ENCODE data around the gene HP1BP3.

GRCh38 chr1:20739225-20739624 lies 47.9 kb downstream of the HP1BP3 start:
- TF ChIP-seq, protein P1, sequence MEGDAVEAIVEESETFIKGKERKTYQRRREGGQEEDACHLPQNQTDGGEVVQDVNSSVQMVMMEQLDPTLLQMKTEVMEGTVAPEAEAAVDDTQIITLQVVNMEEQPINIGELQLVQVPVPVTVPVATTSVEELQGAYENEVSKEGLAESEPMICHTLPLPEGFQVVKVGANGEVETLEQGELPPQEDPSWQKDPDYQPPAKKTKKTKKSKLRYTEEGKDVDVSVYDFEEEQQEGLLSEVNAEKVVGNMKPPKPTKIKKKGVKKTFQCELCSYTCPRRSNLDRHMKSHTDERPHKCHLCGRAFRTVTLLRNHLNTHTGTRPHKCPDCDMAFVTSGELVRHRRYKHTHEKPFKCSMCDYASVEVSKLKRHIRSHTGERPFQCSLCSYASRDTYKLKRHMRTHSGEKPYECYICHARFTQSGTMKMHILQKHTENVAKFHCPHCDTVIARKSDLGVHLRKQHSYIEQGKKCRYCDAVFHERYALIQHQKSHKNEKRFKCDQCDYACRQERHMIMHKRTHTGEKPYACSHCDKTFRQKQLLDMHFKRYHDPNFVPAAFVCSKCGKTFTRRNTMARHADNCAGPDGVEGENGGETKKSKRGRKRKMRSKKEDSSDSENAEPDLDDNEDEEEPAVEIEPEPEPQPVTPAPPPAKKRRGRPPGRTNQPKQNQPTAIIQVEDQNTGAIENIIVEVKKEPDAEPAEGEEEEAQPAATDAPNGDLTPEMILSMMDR (IDR thresholded peaks at IDR 0.05 in 8 of 11, conservative IDR thresholded peaks at IDR 0.05 in 3 of 11) = no peak
- TF ChIP-seq POLR2AphosphoS5 (IDR thresholded peaks at IDR 0.05) = no peak
